DMS 273 (cell line): Measurements from ENCODE around the gene RPS19BP1.
A peak's percentile ranks its signal among the peaks of the same experiment; 100 is the strongest.

Experiments used
- DNase-seq: peaks from one replicate; lab custom pipeline; 2025; ENCODE audit not compliant: unreplicated experiment; lab: John Stamatoyannopoulos, UW

Gene RPS19BP1

DNA sequence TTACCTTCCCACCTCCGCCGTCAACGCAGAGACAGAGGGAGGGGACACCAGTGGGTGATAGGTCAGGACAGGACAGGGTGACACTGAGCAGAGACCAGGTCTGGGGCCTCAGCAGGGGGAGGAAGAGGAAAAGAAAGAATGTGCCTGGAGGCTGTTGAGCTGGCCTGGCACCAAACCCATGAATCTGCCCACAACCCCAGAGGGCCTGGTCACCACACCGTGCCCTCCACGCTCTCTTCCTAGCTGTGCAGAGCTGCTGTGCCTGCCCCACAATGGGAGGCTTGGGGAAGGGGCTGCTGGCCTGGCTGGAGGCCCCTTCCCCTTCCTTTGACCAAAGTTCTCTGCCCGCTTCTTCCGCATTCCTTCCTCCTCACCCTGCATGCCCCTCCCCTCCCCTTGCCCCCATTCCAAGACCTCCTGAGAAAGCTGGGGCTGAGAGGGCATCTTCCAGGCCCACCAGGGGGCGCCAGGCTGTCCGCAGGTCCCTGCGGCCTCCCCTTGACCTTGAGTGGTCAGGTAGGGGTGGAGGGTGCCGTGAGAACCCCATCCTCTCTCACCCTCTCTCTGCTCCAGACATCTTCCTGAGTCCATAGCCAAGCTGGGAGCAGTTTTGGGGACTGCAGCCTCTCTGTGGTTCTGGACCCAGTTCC, 27.0 kb upstream of the RPS19BP1 start:
- peak; percentile 18 for DNase-seq

DNA sequence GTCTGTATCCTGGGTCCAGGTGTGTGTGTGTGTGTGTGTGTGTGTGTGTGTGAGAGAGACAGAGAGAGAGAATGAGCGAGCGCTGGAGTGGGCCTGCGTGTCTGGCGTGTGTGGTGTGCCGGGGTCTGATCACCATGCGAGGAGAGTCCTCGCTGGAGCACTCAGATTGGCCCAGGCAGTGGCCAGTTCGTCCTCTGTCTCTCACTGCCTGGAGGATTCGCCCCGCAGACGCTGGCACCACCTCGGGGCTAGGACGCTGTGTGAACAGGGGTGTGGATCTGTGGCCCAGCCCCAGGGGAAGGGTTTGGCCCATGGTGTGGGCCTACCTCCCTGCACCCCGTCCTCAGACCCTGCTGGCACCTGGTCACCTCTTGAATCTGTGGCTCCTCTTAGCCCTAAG, 26.4 kb upstream of the RPS19BP1 start:
- DNase-seq = no peak

DNA sequence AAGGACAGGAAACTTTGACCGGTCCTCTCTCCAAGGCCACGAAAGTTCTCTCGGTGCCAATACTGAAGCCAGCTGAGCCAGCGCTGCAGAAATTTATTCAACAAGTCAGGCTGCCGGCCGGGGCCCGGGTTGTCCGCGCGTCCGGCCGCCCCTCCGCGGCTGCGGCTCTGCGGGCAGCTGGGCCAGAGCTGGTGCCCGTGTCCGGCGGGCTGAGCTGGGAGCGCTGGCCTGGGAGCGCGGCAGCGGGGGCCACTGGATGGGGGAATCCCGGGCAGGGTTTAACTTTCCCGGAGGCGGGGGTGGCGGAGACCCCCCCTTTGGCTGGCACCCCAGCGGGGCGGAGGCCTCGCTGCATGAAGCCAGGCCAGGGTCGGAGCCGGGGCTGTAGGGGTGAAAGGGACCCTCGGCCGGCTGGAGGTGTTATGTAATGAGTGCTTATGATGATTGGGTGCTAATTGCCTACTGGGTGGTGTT, 25.7 kb upstream of the RPS19BP1 start:
- peak; percentile 14 for DNase-seq

DNA sequence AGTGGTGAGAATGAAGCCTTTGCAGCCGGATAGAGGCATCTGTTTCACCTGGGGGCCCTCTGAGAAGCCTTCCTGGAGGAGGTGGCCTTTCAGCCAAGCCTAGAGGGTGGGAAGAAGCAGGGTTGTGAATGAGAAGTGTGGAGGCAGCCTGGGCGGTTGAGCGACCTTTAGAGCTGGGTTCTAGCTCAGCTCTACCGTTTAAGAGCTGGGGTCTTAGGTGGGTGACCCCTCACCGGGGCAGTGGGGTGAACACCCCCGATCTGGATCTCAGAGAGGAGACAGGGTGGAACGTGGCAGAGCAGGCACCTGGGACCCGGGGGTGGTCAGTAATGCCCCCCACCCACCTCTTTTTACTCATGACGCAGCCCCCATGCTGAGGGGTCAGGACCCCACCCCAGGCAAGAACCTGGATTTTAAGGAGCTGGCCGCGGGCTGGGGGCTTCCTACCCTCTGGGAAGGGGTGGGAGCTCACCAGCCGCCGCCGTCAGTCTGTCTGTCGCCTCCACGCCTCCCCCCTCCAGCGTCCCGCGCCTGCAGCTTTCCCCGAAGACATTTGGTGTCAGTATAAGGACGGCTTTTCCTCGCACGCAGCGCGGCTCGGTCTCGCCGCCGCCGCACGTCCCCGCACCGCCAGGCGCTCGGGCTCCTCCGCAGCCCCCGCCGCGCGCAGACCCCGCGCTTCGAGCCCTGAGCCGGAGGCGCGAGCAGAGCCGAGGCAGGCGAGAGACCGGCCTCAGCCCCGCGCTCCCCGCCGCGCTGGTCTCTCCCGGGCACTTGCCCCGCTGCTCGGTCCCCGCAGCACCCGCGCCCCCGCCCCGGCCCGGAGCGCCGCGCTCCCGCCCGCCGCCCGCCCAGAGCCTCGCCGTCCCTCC, 24.7 kb upstream of the RPS19BP1 start:
- DNase-seq = peak; percentile 59

DNA sequence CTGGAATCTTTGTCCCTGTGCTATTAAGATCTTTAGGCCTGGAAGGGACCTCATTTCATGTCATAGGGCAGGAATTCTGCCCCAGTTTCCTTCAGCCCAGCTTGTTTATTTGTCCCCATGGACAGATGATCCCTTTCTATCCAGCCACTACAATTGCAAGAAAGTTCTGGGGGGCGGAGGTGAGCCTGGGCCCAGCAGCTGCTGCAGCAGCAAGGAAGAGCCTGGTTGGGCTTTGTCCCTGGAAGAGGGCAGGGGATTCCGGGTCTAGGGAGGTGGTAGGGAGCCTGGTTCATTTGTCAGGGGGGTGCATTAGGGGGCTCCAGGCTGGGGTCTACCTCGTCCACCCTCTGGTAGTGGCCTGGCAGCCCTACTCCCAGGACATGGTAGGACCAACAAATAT, 21.6 kb upstream of the RPS19BP1 start:
- no peak for DNase-seq

DNA sequence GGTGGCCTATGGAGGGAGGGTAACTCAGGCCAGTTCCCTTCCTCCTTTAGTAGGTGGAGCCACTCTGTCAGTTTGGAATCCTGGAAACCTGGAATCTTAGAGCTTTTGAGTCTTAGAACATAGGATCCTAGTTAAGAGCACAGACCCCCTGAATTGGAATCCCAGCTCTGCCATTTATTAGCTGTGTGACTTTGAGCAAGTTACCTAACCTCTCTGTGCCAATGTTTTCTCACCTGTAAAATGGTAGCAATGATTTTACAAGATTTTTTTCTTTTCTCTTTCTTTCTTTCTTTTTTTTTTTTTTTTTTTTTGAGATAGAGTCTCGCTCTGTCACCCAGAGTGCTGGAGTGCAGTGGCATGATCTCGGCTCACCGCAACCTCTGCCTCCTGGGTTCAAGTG, 20.9 kb upstream of the RPS19BP1 start:
- no peak for DNase-seq

DNA sequence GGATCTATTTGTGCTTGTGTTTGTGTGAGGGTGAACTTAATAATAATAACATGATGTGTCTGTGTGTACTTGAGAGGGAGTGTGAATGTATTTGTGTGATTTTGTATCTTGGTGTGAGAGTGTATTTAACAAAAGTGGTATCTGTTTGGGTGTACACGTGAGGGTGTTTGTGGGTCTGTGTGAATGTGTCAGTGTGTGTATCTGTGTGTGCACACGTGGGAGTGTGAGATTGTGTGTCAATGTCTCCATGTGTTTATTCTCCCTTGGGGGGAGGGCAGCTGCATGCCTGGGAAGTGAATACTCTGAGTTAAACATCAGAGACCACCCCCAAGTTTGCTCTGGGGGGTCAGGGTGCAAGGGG, 15.0 kb upstream of the RPS19BP1 start:
- no peak for DNase-seq

DNA sequence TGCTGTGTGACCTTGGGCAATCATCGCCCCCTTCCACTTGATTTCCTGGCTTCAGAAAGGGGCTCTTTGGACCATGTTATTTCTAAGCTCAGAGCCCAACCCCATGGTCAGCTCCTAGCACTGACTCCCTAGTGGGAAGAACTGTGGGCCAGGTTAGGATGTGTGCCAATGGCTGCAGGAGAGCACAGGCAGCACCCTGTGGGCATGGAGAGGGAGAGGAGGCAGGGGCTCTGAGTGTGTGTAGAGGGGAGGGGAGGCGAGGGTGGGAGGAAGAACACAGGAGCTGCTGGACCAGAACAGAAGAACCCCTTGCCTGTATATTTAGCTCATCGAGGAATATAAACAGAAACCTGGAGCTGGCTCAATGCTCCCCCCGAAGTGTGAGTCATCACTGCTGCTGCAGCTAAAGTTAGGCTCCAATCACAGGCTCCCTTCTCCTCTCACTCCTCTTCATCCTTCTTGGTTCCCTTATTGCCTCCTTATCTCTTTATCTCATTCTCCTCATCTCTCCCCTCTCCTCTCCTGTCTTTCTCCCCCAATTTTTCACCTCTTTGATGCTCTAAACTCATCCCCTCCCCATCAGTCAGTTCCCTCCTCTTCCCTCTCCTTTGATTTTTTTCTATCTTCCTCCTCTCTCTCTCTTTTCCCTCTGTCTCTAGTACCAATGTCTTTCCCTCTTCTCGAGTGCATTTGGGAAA, 14.5 kb upstream of the RPS19BP1 start:
- DNase-seq = peak; percentile 20

DNA sequence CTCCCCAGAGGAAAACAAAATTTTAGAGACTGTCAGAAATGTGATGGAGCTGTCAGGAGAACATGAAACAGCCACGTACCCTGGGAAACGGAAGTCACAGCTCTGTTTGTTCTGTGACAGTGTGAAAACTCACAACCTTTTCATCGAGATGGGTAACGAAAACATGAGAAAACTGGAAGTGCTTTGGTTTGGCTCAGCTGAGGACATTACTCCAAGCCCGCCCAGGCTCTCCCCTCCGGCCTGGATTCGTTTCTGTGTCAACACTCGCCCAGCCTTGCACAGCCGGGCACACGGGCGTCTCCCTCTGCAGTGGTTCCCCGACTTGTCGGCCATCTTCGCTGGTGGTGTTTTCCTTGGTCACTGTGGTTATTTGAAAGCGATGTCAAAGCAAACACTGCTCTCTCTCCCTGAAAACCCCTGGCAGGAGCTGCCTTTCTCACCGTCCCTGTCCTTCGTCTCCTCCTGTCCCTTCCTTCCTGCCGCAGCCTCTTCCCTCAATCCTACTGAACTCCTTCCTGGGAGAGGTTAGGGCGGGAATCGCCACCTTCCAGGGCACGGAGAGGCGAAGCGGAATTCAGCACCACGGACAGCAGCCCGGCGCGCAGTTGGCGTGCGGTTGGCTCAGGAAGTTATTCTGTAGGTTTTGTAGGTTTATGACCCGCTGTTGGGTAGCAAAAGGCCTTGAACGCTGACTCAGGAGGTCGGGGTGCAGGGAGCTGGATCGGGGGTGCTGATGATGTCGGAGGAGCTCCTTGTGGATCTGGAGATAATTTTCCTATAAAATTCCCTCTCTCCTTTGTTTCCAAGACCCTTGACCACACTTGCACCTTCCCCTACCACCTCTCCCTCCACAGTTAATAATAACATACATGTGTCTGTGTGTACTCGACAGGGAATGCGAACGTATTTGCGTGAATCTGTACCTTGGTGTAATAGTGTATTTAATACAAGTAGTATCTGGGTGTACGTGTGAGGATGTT, 13.1 kb upstream of the RPS19BP1 start:
- no peak for DNase-seq

DNA sequence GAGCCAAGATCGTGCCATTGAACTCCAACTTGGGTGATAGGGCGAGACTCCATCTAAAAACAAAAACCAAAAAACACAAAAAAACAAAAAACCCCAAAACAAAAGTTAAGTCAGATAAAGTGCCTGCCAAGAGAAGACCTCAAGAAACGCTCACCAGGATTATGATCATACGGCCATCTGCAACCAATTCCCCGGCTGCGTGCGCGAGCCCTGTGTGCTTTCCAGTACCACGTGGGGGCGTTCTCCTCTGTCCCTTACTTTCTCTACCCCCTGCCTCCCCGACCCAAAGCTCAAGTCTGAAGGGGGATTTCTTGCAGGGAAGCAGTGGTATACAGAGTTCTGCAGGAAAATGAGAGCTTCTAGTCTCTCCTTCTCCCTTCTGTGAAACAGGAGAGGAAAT, 10.5 kb upstream of the RPS19BP1 start:
- peak; percentile 77 for DNase-seq

DNA sequence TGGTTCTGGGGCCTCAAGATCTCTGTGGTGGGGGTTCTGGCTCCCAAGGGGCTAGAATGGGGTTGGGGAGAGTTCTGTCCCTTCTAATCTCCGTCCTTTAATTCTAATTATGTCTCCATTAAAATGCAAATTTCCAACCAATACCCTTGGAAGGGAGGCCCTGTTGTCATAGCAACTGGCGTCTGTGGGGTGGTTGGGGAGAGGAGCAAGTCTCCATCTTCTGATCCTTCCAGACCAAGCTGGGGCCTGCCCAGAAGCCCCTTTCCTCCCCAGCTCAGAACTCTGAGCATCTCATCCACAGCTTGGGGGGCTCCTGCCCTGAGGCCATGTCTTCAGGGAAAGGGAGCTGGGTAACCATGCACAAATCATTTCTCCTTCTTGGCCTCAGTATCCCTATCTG, 5.4 kb upstream of the RPS19BP1 start:
- peak; percentile 27 for DNase-seq

DNA sequence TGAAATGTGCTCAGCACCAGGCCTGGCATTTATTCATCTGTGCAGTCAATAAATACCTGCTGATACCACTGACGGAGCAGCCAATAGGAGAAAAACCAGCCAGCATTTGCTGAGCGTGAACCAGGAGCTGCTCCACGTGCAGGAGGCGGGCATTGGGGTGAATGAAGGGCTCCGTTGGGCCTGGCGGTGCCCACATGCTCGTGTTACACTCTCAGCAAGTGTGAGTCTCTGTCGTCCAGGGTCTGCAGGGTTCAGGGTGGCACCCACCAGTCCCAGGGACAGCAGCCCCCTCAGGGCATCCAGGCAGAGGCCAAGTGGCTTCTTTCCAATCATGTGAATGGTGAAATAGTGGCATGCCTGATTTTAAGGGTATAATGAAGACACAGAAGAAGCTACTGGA, 4.2 kb upstream of the RPS19BP1 start:
- no peak for DNase-seq

DNA sequence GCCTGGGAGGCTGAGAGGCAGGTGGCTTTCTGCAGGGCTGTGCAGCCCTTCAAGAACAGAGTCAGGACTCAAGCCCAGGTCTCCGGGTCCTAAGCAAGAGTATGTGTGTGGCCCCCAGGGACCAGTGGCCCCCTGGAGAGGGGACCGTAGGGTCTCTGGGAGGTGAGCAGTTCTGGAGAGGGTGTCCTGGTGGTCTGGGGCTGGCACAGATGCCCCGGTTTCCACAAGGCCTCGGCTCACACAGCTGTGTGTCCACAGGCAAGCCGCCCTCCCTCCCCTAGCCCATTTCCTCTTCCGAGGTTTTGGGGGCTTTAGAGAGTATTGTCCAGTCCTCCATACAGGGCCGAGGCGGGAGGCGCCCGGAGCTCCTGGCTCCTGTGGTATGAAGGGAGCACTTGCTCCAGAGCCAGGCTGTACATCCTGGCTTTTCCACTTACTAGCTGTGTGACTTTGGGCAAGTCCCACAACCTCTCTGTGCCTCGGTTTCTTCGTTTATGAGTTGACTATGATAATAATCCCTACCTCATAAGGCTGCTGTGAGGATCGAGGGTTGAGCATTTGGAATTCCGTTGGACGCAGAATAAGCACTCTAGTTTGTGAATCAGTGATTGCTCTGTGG, 3.4 kb upstream of the RPS19BP1 start:
- no peak for DNase-seq

DNA sequence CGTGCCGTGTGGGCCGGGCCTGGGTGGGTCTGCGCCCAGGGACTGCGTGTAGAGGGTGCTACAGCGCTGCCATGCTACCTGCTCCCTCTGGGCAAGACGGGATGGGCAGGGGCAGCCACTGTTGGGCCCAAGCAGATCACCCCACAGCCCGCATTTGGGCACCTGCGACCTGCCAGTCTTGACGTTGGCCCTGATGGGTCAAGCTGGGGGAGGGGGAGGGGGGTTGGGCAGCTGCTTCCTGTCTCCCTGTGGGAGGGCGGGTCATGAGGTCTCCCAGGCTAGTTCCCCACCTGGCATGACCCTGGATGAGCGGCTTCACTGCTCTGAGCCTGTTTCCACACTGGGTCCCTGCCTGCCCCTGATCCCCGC, 2.8 kb upstream of the RPS19BP1 start:
- no peak for DNase-seq

DNA sequence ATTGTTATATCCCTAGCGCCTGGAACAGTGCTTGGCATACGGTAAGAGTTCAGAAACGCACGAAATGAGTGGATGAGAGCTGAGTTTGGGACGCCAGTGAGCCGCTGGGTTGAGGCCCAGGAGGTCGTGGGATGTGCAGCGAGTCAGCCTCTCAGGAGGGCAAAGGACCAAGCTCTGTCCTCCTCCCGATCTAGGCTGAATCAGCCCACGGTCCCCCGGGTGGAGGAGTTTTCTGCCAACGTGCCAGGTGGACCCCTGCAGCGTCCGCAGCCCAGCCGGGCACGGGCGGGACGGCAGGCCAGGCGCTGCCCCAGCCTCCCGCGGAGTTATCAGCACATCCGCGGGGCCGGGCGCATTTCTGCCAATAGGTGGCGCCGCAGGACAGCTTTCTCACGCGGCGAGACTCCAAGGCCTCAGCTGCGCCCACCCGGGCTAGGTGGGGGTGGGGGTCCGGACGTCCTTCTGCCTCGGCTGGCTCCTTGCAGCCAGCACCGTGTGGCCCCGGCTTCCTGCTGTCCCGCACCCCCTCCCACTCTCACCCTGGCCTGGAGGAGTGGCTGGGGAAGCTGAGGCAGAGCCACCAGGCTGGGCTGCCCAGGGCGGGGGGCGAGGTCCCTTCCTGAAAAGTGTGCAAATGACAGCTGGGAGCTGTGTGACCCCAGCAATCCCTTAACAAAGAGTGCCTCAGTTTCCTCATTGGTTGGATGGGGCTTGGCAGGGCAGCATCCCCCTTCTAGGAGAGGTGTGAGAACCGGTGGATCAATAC, 2.2 kb upstream of the RPS19BP1 start:
- DNase-seq = peak; percentile 86

DNA sequence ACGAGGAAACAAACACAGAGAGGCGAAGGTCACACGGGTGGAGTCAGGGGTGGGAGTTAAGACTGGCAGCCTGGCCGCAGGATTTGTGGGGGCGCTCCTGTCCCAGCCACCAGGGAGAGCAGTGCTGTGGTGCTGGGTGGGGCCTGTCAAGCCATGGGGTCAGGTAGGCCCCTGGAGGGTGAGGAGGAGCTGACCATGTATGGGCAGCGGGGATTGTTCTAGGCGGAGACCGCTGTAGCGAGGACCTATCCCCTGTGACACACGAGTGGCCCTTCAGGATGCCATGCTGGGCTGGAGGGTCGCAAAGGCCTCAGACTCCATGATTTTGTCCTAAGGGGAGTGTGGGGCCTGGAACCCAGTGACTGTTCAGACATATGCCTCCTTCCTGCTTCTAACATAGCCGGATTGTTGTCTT, 1.6 kb upstream of the RPS19BP1 start:
- DNase-seq = no peak

DNA sequence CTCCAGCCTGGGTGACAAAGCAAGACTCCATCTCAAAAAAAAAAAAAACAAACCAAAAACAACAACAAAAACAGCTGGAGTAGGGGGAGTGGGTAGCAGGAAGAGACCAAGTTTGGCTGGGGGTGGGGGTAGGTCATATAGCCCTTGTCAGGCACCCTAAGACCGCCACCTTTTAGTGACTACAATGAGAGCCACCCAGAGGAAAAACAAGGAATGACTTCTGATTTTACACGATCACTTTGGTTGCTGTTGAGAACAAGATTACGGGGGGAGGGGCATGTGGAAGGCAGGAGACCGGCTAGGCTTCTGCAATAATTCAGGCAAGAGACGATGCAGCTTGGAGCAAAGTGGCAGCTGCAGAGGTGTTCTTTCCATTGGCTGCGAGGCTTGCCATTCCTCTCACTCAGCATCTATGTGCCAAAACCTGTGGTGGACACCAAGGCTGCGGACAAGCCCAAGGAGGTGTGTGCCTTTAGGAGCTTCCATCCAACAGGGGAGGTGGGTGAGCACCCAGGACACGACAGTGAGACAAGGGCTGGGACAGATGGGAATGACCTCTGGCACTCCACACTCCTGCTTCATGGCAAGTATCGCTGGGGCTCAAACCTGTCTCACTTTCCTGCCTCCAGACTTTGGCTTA, 1.7 kb downstream of the RPS19BP1 start:
- peak; percentile 66 for DNase-seq

DNA sequence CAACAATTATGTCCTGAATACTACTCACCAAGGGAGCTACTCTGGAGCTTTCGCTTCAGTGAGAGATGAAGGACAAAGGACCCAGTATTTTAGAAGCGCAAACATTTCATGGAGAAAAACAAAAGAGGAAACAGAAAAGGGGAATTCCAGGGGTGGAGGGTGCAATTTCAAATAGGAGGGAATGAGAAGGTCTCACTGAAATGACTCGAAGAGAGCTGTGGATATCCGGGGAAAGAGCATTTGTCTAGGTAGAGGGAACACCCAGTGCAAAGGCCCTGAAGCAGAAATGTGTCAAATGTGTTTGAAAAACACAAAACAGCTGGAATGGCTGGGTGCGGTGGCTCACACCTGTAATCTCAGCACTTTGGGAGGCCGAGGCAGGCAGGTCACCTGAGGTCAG, 2.4 kb downstream of the RPS19BP1 start:
- no peak for DNase-seq

DNA sequence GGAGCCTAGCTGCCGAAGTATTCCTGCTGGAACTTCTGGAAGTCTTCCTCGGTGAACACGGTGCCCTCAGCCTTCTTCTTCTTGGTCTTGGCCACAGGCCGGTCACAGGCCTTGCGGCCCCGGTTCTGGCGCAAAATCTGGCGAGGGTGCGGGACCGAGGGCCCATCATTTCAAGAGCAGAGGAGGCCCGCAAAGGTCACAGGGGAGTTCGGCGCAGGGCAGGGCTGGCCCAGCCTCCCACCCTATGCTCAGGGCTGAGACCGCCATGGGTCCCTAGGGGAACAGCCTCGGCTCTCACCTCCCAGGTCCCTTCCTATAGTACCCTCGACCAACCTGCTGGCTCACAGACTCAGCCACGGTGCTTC, 3.1 kb downstream of the RPS19BP1 start:
- no peak for DNase-seq
